ENCODE data around the gene BASP1.

GRCh38 chr5:17220469-17220868 lies 3.0 kb downstream of the BASP1 start:
- TF ChIP-seq CTCF (IDR thresholded peaks at IDR 0.05; ENCODE audit: low read depth, low read length) (no peak), POLR2A (IDR thresholded peaks at IDR 0.05; ENCODE audit: extremely low read depth, insufficient read length) (no peak)
